H9 (cell line): ENCODE data around the gene PASK. TPM values are rescaled to one million over a fixed set of nuclear protein-coding genes. Genes with fewer than 3 reads are reported as not detected.

Source experiments
- DNase-seq: peaks from one replicate; pipeline ENCODE4 v3.0.0-alpha.2; 2017
- H2AFZ ChIP-seq: one replicate; pipeline ENCODE4 v1.6.1; 2013; ENCODE audit warnings: mild to moderate bottlenecking, low read length, control low read depth, moderate library complexity
- H2AK5ac ChIP-seq: 2 replicates; pipeline ENCODE4 v1.6.1; 2013; ENCODE audit warnings: low read length, control low read depth, mixed read lengths; ENCODE audit not compliant: insufficient read length
- H2BK120ac ChIP-seq: one replicate; pipeline ENCODE4 v1.6.1; 2013; ENCODE audit warnings: low read depth, mild to moderate bottlenecking, low read length, control low read depth, inconsistent platforms; ENCODE audit not compliant: poor library complexity, severe bottlenecking
- H2BK12ac ChIP-seq: 2 replicates; pipeline ENCODE4 v1.6.1; 2013; ENCODE audit warnings: low read length, control low read depth, mixed read lengths, low read depth; ENCODE audit not compliant: insufficient read length
- H2BK15ac ChIP-seq: 2 replicates; pipeline ENCODE4 v1.6.1; 2013; ENCODE audit warnings: low read depth, low read length, control low read depth
- H2BK20ac ChIP-seq: one replicate; pipeline ENCODE4 v1.6.1; 2013; ENCODE audit warnings: low read depth, mild to moderate bottlenecking, low read length, control low read depth, inconsistent platforms; ENCODE audit not compliant: poor library complexity, severe bottlenecking
- H2BK5ac ChIP-seq: 2 replicates; pipeline ENCODE4 v1.6.1; 2013; ENCODE audit warnings: low read length, control low read depth, mixed read lengths; ENCODE audit not compliant: insufficient read length
- H3K14ac ChIP-seq: 2 replicates; pipeline ENCODE4 v1.6.1; 2013; ENCODE audit warnings: low read length, control low read depth; ENCODE audit not compliant: insufficient read depth
- H3K18ac ChIP-seq: 2 replicates; pipeline ENCODE4 v1.6.1; 2013; ENCODE audit warnings: low read depth, mild to moderate bottlenecking, mixed read lengths, low read length, control low read depth; ENCODE audit not compliant: insufficient read length
- H3K23ac ChIP-seq: 2 replicates; pipeline ENCODE4 v1.6.1; 2013; ENCODE audit warnings: low read length, control low read depth, mixed read lengths, low read depth; ENCODE audit not compliant: insufficient read length
- H3K23me2 ChIP-seq: 2 replicates; pipeline ENCODE4 v1.6.1; 2013; ENCODE audit warnings: low read depth, mild to moderate bottlenecking, mixed read lengths, low read length, control low read depth; ENCODE audit not compliant: insufficient read length, poor library complexity, severe bottlenecking
- H3K27ac ChIP-seq: 2 replicates; pipeline ENCODE4 v1.5.1; 2013; ENCODE audit warnings: low read length, control low read depth, mixed read lengths, low read depth; ENCODE audit not compliant: insufficient read length
- H3K27me3 ChIP-seq: 2 replicates; pipeline ENCODE4 v1.6.1; 2013; ENCODE audit warnings: low read length, control low read depth, inconsistent platforms; ENCODE audit not compliant: insufficient read depth
- H3K4ac ChIP-seq: 2 replicates; pipeline ENCODE4 v1.6.1; 2013; ENCODE audit warnings: low read depth, mild to moderate bottlenecking, control low read depth, inconsistent platforms, low read length, moderate library complexity
- H3K4me1 ChIP-seq: 2 replicates; pipeline ENCODE4 v1.6.1; 2013; ENCODE audit warnings: low read length, control low read depth, inconsistent platforms; ENCODE audit not compliant: insufficient read depth
- H3K4me2 ChIP-seq: 2 replicates; pipeline ENCODE4 v1.6.1; 2013; ENCODE audit warnings: low read length, control low read depth, mixed read lengths; ENCODE audit not compliant: insufficient read length, insufficient read depth
- H3K56ac ChIP-seq: 2 replicates; pipeline ENCODE4 v1.6.1; 2013; ENCODE audit warnings: low read depth, mild to moderate bottlenecking, mixed read lengths, low read length, control low read depth; ENCODE audit not compliant: insufficient read length
- H3K79me1 ChIP-seq: 2 replicates; pipeline ENCODE4 v1.6.1; 2013; ENCODE audit warnings: low read depth, mild to moderate bottlenecking, moderate library complexity, low read length, control low read depth, inconsistent platforms; ENCODE audit not compliant: insufficient read depth, poor library complexity, severe bottlenecking
- H3K79me2 ChIP-seq: 2 replicates; pipeline ENCODE4 v1.6.1; 2013; ENCODE audit warnings: low read length, control low read depth, inconsistent platforms; ENCODE audit not compliant: insufficient read depth
- H3K9ac ChIP-seq: 2 replicates; pipeline ENCODE4 v1.6.1; 2013; ENCODE audit warnings: low read length, control low read depth, mixed read lengths; ENCODE audit not compliant: insufficient read length; ENCODE audit errors: extremely low read depth
- H3K9me3 ChIP-seq: one replicate; pipeline ENCODE4 v1.6.1; 2013; ENCODE audit warnings: low read depth, low read length, inconsistent platforms; ENCODE audit not compliant: control insufficient read depth
- H3T11ph ChIP-seq: one replicate; pipeline ENCODE4 v1.6.1; 2013; ENCODE audit warnings: mild to moderate bottlenecking, low read length, control low read depth, inconsistent platforms
- H4K20me1 ChIP-seq: one replicate; pipeline ENCODE4 v1.6.1; 2013; ENCODE audit not compliant: control insufficient read depth, insufficient read length, insufficient read depth
- H4K5ac ChIP-seq: 2 replicates; pipeline ENCODE4 v1.6.1; 2013; ENCODE audit warnings: low read depth, mild to moderate bottlenecking, mixed read lengths, low read length, control low read depth; ENCODE audit not compliant: insufficient read length
- H4K8ac ChIP-seq: replicated peaks from 2 replicates; pipeline ENCODE4 v1.6.1; 2013; ENCODE audit warnings: low read length, control low read depth, mixed read lengths, low read depth; ENCODE audit not compliant: insufficient read length
- H4K91ac ChIP-seq: 2 replicates; pipeline ENCODE4 v1.6.1; 2013; ENCODE audit warnings: low read depth, mild to moderate bottlenecking, moderate library complexity, mixed read lengths, low read length, control low read depth; ENCODE audit not compliant: insufficient read length
- H3K27ac Mint-ChIP-seq, 3 experiments: 2 replicates in 2 of 3; 3 replicates in 1 of 3; pipeline ENCODE4 v1.8.0; 2020 to 2021; ENCODE audit warnings: mixed read lengths in 3 of 3, mild to moderate bottlenecking in 1 of 3, moderate library complexity in 1 of 3
- H3K27me3 Mint-ChIP-seq: 2 replicates; pipeline ENCODE4 v1.8.0; 2021; ENCODE audit warnings: low read depth, mild to moderate bottlenecking, moderate library complexity, mixed read lengths
- H3K36me3 Mint-ChIP-seq, 3 experiments: 2 replicates in 2 of 3; 3 replicates in 1 of 3; pipeline ENCODE4 v1.8.0; 2020 to 2021; ENCODE audit warnings: low read depth in 3 of 3, mixed read lengths in 3 of 3; ENCODE audit not compliant: insufficient read depth in 1 of 3
- H3K4me1 Mint-ChIP-seq, 2 experiments: 2 replicates each; pipeline ENCODE4 v1.8.0; 2020; ENCODE audit warnings: mixed read lengths in 2 of 2
- H3K4me3 Mint-ChIP-seq, 2 experiments: 2 replicates in 1 of 2; 3 replicates in 1 of 2; pipeline ENCODE4 v1.8.0; 2020 to 2021; ENCODE audit warnings: mild to moderate bottlenecking in 2 of 2, mixed read lengths in 2 of 2, moderate library complexity in 1 of 2
- H3K9me3 Mint-ChIP-seq, 2 experiments: 2 replicates in 1 of 2; 3 replicates in 1 of 2; pipeline ENCODE4 v1.8.0; 2020; ENCODE audit warnings: mild to moderate bottlenecking in 2 of 2, mixed read lengths in 2 of 2, moderate library complexity in 1 of 2
- CTCF ChIP-seq: fragments of 200-600 bp; sonication (generic); conservative IDR thresholded peaks from 3 replicates; pipeline ENCODE4 v1.8.0; 2021; ENCODE audit warnings: antibody characterized with exemption, mild to moderate bottlenecking
- WGBS: extraction: QIAGEN DNeasy Blood & Tissue Kit; methylation state at CpG from one replicate; pipeline ENCODE4 v1.1.7; 2013; ENCODE audit warnings: missing lambda C conversion rate, low lambda C conversion rate, mixed read lengths; ENCODE audit not compliant: insufficient read length; ENCODE audit errors: extremely low coverage; 5-methylcytosine and 5-hydroxymethylcytosine counted together
- total RNA-seq: library from RNA; stranded (reverse); gene quantifications from 2 replicates; pipeline ENCODE4 v1.2.1, GENCODE V29; 2021

The PASK gene
- total RNA-seq, 1 experiment from 2014 or later, result 68.0 TPM

GRCh38 chr2:241073166-241074064 lies 75.9 kb downstream of the PASK start:
- H3K27me3 ChIP-seq, result no peaks in the 10 kb centered on the region
- no peak overlapping the region for H2BK5ac ChIP-seq
- H2BK15ac ChIP-seq, result no peak overlapping the region
- no CpG with 5 or more reads among the region's 25 CpGs for WGBS
- TF ChIP-seq CTCF, result no peak
- no peak overlapping the region for H3T11ph ChIP-seq
- H3K14ac ChIP-seq, result peak overlapping the region; percentile 20; the same call in 1 of the 2 replicates
- H3K4me3 Mint-ChIP-seq, result no peak overlapping the region; a peak in 1 of 5 replicates
- no peak overlapping the region for H4K8ac ChIP-seq
- no peak overlapping the region for H2BK120ac ChIP-seq
- no peak overlapping the region for H3K18ac ChIP-seq
- H3K4me1 ChIP-seq, result no peaks in the 10 kb centered on the region
- no peak overlapping the region for H2AK5ac ChIP-seq
- H3K36me3 Mint-ChIP-seq, result peaks cover 0 to 2% (median 0%) of the 10 kb centered on the region in 3 experiments; a peak in 1 of 7 replicates
- no peak overlapping the region for H3K4ac ChIP-seq
- peak overlapping the region in 1 of 3 experiments; percentile 89; a peak in 1 of 7 replicates for H3K27ac Mint-ChIP-seq
- no peaks in the 10 kb centered on the region for H3K9me3 ChIP-seq
- no peak overlapping the region for H3K23ac ChIP-seq
- DNase-seq, result no peak
- H4K20me1 ChIP-seq, result no peaks in the 10 kb centered on the region
- H3K27ac ChIP-seq, result no peak overlapping the region
- H3K4me1 Mint-ChIP-seq, result peaks cover 2 to 5% of the 10 kb centered on the region in 2 experiments; a peak in 3 of 4 replicates
- H3K23me2 ChIP-seq, result no peaks in the 10 kb centered on the region
- no peak overlapping the region for H4K91ac ChIP-seq
- no peak overlapping the region for H2AFZ ChIP-seq
- no peaks in the 10 kb centered on the region for H3K79me1 ChIP-seq
- H3K4me2 ChIP-seq, result no peak overlapping the region
- H3K9me3 Mint-ChIP-seq, result no peaks in the 10 kb centered on the region
- no peak overlapping the region for H4K5ac ChIP-seq
- H2BK12ac ChIP-seq, result no peak overlapping the region
- no peak overlapping the region for H3K9ac ChIP-seq
- no peaks in the 10 kb centered on the region for H3K79me2 ChIP-seq
- no peaks in the 10 kb centered on the region; the same call in 1 of the 2 replicates for H3K27me3 Mint-ChIP-seq
- H3K56ac ChIP-seq, result no peak overlapping the region
- H2BK20ac ChIP-seq, result no peak overlapping the region
